Rectal smooth muscle tissue (tissue), 1 donor: ENCODE measurements around the gene OR2AE1.
"Not testable (repeated sequence)": the region's sequence is repeated elsewhere in the genome, so short reads cannot be mapped to it uniquely, and the experiment has no call there.

Experiments used
- H3K27ac ChIP-seq: one replicate; pipeline ENCODE4 v1.7.0; 2013; ENCODE audit warnings: low read depth, low read length, inconsistent platforms
- H3K27me3 ChIP-seq: one replicate; pipeline ENCODE4 v1.7.0; 2013; ENCODE audit warnings: low read length; ENCODE audit not compliant: control insufficient read depth, insufficient read depth
- H3K36me3 ChIP-seq: one replicate; pipeline ENCODE4 v1.7.0; 2013; ENCODE audit warnings: low read length; ENCODE audit not compliant: control insufficient read depth, insufficient read depth
- H3K4me1 ChIP-seq: one replicate; pipeline ENCODE4 v1.7.0; 2013; ENCODE audit warnings: low read length; ENCODE audit not compliant: control insufficient read depth, insufficient read depth
- H3K4me3 ChIP-seq: one replicate; pipeline ENCODE4 v1.7.0; 2013; ENCODE audit warnings: low read length
- H3K9ac ChIP-seq: one replicate; pipeline ENCODE4 v1.7.0; 2013; ENCODE audit warnings: low read length

OR2AE1 gene

GRCh38 chr7:99894738-99895137 is 17.9 kb upstream of the OR2AE1 start:
- H3K9ac ChIP-seq, result no peak overlapping the region
- no peak overlapping the region for H3K27ac ChIP-seq
- peaks cover 5% of the 10 kb centered on the region for H3K36me3 ChIP-seq
- H3K4me1 ChIP-seq, result no peaks in the 10 kb centered on the region
- no peaks in the 10 kb centered on the region for H3K27me3 ChIP-seq
- no peak overlapping the region for H3K4me3 ChIP-seq

GRCh38 chr7:99893280-99893679 is 16.4 kb upstream of the OR2AE1 start:
- Histone ChIP-seq H3K4me1 (no peaks in the 10 kb centered on the region), H3K36me3 (peaks cover 5% of the 10 kb centered on the region), H3K27me3 (no peaks in the 10 kb centered on the region), H3K4me3 (no peak overlapping the region), H3K27ac (no peak overlapping the region), H3K9ac (no peak overlapping the region)

DNA sequence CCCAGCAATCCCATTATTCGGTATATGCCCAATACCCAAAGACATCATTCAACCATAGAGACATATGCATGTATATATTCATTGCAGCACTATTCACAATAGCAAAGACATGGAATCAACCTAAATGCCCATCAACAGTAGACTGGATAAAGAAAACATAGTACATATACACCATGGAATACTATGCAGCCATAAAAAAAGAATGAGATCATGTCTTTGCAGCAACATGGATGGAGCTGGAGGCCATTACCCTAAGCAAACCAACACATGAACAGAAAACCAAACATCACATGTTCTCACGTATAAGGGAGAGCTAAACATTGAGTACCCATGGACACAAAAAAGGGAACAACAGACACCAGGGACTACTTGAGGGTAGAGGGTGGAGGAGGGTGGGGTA is 13.5 kb upstream of the OR2AE1 start:
- H3K4me1 ChIP-seq, H3K27ac ChIP-seq, H3K4me3 ChIP-seq, H3K36me3 ChIP-seq, H3K27me3 ChIP-seq, H3K9ac ChIP-seq: not testable (repeated sequence)

DNA sequence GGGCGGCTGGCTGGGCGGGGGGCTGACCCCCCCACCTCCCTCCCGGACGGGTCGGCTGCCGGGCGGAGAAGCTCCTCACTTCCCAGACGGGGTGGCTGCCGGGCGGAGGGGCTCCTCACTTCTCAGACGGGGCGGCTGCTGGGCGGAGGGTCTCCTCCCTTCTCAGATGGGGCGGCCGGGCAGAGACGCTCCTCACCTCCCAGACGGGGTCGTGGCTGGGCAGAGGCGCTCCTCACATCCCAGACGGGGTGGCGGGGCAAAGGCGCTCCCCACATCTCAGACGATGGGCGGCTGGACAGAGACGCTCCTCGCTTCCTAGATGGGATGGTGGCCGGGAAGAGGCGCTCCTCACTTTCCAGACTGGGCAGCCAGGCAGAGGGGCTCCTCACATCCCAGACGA is 11.5 kb upstream of the OR2AE1 start:
- H3K27ac ChIP-seq, H3K36me3 ChIP-seq, H3K27me3 ChIP-seq, H3K4me3 ChIP-seq, H3K9ac ChIP-seq, H3K4me1 ChIP-seq: not testable (repeated sequence)

- Histone ChIP-seq H3K36me3 (no peaks in the 10 kb centered on the region), H3K4me1 (no peaks in the 10 kb centered on the region), H3K9ac (no peak overlapping the region), H3K27me3 (no peaks in the 10 kb centered on the region), H3K4me3 (no peak overlapping the region), H3K27ac (no peak overlapping the region)
Observed at GRCh38 chr7:99881370-99881769, 4.5 kb upstream of the OR2AE1 start.

- Histone ChIP-seq H3K27ac (no peak overlapping the region), H3K9ac (no peak overlapping the region), H3K27me3 (no peaks in the 10 kb centered on the region)
Observed at GRCh38 chr7:99876491-99876890, 342 bp downstream of the OR2AE1 start.

DNA sequence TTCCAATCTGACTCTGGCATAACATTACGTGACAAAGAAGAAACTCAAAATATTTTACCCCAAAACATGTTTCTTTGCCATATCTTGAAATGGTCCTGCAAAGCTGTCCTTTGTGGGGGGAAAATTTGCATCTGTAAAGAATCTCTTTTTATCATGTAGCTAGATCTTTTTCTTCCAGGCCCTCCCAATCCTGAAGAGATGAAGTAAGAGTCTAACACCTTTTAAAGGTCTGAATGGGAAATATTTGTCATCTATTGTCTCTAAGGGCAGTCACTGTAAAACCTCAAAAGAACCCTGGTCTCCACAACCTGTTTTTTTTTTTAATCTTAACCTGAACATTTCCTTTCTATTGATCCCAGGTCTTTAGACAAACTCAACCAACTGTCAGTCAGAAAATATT is 8.6 kb downstream of the OR2AE1 start:
- Histone ChIP-seq H3K27me3 (no peaks in the 10 kb centered on the region), H3K27ac (no peak overlapping the region), H3K36me3 (no peaks in the 10 kb centered on the region), H3K9ac (no peak overlapping the region), H3K4me3 (no peak overlapping the region), H3K4me1 (no peaks in the 10 kb centered on the region)

More at GRCh38 chr7:99876491-99876890, 342 bp downstream of the OR2AE1 start:
- H3K4me3 ChIP-seq, result no peak overlapping the region
- H3K4me1 ChIP-seq, result no peaks in the 10 kb centered on the region
- no peaks in the 10 kb centered on the region for H3K36me3 ChIP-seq

- not testable (repeated sequence) for H3K27me3 ChIP-seq, H3K4me3 ChIP-seq, H3K9ac ChIP-seq, H3K27ac ChIP-seq, H3K36me3 ChIP-seq, H3K4me1 ChIP-seq
Observed at GRCh38 chr7:99867477-99867876, 9.4 kb downstream of the OR2AE1 start.

- Histone ChIP-seq H3K4me3 (no peak overlapping the region), H3K36me3 (no peaks in the 10 kb centered on the region), H3K27me3 (no peaks in the 10 kb centered on the region), H3K4me1 (no peaks in the 10 kb centered on the region), H3K9ac (no peak overlapping the region), H3K27ac (no peak overlapping the region)
Observed at GRCh38 chr7:99863847-99864440, 12.9 kb downstream of the OR2AE1 start.

GRCh38 chr7:99860281-99861127 is 16.3 kb downstream of the OR2AE1 start:
- H3K27ac ChIP-seq, result peak overlapping the region; percentile 26

DNA sequence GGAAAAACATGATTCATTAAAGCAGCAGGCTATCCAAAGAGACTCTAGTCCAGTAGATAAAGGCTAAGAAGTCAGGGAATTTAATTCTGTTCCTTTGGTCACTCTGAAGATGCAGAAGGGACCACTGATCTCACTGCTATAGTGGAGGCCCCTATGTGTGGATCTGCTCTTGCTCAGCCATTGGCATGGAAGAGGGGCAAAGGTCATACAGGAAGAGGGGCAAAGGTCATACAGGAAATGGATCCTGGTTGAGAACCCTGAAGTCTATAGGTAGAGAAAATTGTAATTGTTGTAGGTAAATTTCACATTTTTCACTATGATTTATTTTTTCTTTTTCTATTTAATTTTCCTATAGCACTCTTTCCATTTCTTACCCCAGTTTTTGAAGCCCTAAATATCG is 21.6 kb downstream of the OR2AE1 start:
- no peak overlapping the region for H3K27ac ChIP-seq
- H3K27me3 ChIP-seq, result no peaks in the 10 kb centered on the region
- H3K4me3 ChIP-seq, result no peak overlapping the region
- H3K4me1 ChIP-seq, result no peaks in the 10 kb centered on the region
- no peak overlapping the region for H3K9ac ChIP-seq
- no peaks in the 10 kb centered on the region for H3K36me3 ChIP-seq

More at GRCh38 chr7:99860281-99861127, 16.3 kb downstream of the OR2AE1 start:
- Histone ChIP-seq H3K4me3 (no peak overlapping the region), H3K36me3 (no peaks in the 10 kb centered on the region), H3K9ac (no peak overlapping the region), H3K4me1 (no peaks in the 10 kb centered on the region), H3K27me3 (no peaks in the 10 kb centered on the region)

DNA sequence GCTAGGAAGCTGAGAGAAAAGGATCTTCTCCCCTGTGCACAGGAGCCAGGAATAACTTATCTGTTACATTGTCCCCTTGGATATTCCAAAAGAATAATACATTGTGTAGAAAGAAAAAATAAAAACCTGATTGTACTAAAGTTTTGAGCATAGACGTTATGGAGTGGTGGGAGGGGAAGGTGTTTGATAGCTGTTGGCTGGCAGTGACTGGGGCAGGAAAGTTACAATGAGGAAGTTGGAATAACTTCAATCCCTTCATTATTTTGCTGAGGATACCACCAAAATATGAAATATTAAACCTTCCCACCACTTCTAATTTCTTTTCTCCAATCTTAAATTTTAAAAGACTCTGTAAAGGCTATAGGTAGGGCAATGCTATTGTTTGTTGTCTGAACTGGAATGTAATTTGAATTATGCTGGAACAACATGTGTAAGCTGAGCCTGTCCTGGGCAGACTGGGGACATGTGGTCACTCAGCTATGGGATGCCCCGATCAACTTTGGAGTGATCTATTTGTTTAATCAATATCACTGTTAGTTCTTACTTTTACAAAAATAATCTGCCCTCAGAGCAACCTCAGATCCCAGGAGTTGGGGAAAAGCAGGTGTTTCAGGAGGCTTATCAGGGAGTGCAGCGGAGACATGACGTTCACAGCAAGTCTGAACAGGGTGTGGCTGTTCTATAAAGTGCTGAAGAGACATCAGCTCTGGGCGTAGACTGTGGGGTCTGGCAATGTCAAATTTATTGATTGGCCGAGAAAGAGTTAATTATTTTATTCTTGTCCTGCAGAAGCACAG is 28.2 kb downstream of the OR2AE1 start:
- Histone ChIP-seq H3K27ac (no peak overlapping the region), H3K4me3 (no peak overlapping the region), H3K27me3 (no peaks in the 10 kb centered on the region), H3K9ac (no peak overlapping the region), H3K36me3 (no peaks in the 10 kb centered on the region), H3K4me1 (no peaks in the 10 kb centered on the region)
